Progenitor cell of endocrine pancreas (in vitro differentiated cells): ENCODE measurements around the gene USF2. TPM values are rescaled to one million over a fixed set of nuclear protein-coding genes. Genes with fewer than 3 reads are reported as not detected.

ENCODE experiments used
- DNase-seq: peaks from one replicate; pipeline ENCODE4 v3.0.0; 2021; ENCODE audit warnings: low spot score; ENCODE audit not compliant: unreplicated experiment
- H3K27ac Mint-ChIP-seq: 2 replicates; pipeline ENCODE4 v1.8.0; 2021; ENCODE audit warnings: mild to moderate bottlenecking, moderate library complexity, mixed read lengths
- H3K27me3 Mint-ChIP-seq: 2 replicates; pipeline ENCODE4 v1.8.0; 2021; ENCODE audit warnings: mixed read lengths
- H3K36me3 Mint-ChIP-seq: 2 replicates; pipeline ENCODE4 v1.8.0; 2022; ENCODE audit warnings: mixed read lengths; ENCODE audit not compliant: insufficient read depth
- H3K4me1 Mint-ChIP-seq: 2 replicates; pipeline ENCODE4 v1.8.0; 2021; ENCODE audit warnings: low read depth, mixed read lengths
- H3K4me3 Mint-ChIP-seq: 2 replicates; pipeline ENCODE4 v1.8.0; 2021; ENCODE audit warnings: low read depth, mild to moderate bottlenecking, moderate library complexity, mixed read lengths
- H3K9me3 Mint-ChIP-seq: 2 replicates; pipeline ENCODE4 v1.8.0; 2021; ENCODE audit warnings: low read depth, mixed read lengths
- CTCF ChIP-seq: fragments of 200-600 bp; sonication (generic); IDR thresholded peaks from one replicate; pipeline ENCODE4 v1.5.0; 2021; ENCODE audit warnings: antibody characterized with exemption, mild to moderate bottlenecking; ENCODE audit not compliant: unreplicated experiment
- total RNA-seq: library from RNA; stranded (reverse); gene quantifications from 2 replicates; pipeline ENCODE4 v1.2.1, GENCODE V29; 2021

USF2 gene
- total RNA-seq, 1 donor from 2014 or later = 126 TPM

- Mint-ChIP-seq H3K27ac (no peak overlapping the region), H3K9me3 (no peaks in the 10 kb centered on the region), H3K27me3 (peaks cover 19% of the 10 kb centered on the region), H3K4me1 (peaks cover 5% of the 10 kb centered on the region), H3K36me3 (no peaks in the 10 kb centered on the region), H3K4me3 (no peak overlapping the region)
- DNase-seq = no peak
- no peak for TF ChIP-seq CTCF
Measured at GRCh38 chr19:35287713-35288112, 19.0 kb downstream of the USF2 start.

- Mint-ChIP-seq H3K27ac (no peak overlapping the region), H3K27me3 (peaks cover 20% of the 10 kb centered on the region), H3K36me3 (no peaks in the 10 kb centered on the region), H3K9me3 (no peaks in the 10 kb centered on the region), H3K4me1 (peaks cover 5% of the 10 kb centered on the region), H3K4me3 (no peak overlapping the region)
- no peak for TF ChIP-seq CTCF
- DNase-seq = no peak
Measured at GRCh38 chr19:35288331-35288730, 19.6 kb downstream of the USF2 start.

- Mint-ChIP-seq H3K36me3 (no peaks in the 10 kb centered on the region), H3K27me3 (peaks cover 19% of the 10 kb centered on the region), H3K27ac (no peak overlapping the region), H3K4me3 (no peak overlapping the region), H3K4me1 (peaks cover 5% of the 10 kb centered on the region), H3K9me3 (no peaks in the 10 kb centered on the region)
- TF ChIP-seq CTCF = no peak
- no peak for DNase-seq
Measured at GRCh38 chr19:35288906-35289305, 20.1 kb downstream of the USF2 start.

GRCh38 chr19:35290381-35291127, 21.8 kb downstream of the USF2 start:
- H3K4me3 Mint-ChIP-seq = no peak overlapping the region
- no peak for DNase-seq
- no peaks in the 10 kb centered on the region for H3K36me3 Mint-ChIP-seq
- peak overlapping the region; percentile 56 for H3K27ac Mint-ChIP-seq
- H3K27me3 Mint-ChIP-seq = peaks cover 19% of the 10 kb centered on the region
- H3K4me1 Mint-ChIP-seq = peaks cover 5% of the 10 kb centered on the region
- TF ChIP-seq CTCF = no peak
- H3K9me3 Mint-ChIP-seq = no peaks in the 10 kb centered on the region

GRCh38 chr19:35291259-35291658, 22.5 kb downstream of the USF2 start:
- H3K36me3 Mint-ChIP-seq = no peaks in the 10 kb centered on the region
- H3K27ac Mint-ChIP-seq = peak overlapping the region; percentile 79
- H3K27me3 Mint-ChIP-seq = peaks cover 19% of the 10 kb centered on the region
- no peak overlapping the region for H3K4me3 Mint-ChIP-seq
- no peaks in the 10 kb centered on the region for H3K9me3 Mint-ChIP-seq
- no peak for DNase-seq
- H3K4me1 Mint-ChIP-seq = peaks cover 5% of the 10 kb centered on the region
- TF ChIP-seq CTCF = no peak
